GM19455 (cell line): ENCODE measurements around the gene HNRNPK.
A peak's percentile ranks its signal among the peaks of the same experiment; 100 is the strongest.

ENCODE experiments used
- ATAC-seq: cut with Tn5 transposase; IDR thresholded peaks from one replicate; pipeline ENCODE4 v1.9.1; 2021; ENCODE audit not compliant: unreplicated experiment

The HNRNPK gene

DNA sequence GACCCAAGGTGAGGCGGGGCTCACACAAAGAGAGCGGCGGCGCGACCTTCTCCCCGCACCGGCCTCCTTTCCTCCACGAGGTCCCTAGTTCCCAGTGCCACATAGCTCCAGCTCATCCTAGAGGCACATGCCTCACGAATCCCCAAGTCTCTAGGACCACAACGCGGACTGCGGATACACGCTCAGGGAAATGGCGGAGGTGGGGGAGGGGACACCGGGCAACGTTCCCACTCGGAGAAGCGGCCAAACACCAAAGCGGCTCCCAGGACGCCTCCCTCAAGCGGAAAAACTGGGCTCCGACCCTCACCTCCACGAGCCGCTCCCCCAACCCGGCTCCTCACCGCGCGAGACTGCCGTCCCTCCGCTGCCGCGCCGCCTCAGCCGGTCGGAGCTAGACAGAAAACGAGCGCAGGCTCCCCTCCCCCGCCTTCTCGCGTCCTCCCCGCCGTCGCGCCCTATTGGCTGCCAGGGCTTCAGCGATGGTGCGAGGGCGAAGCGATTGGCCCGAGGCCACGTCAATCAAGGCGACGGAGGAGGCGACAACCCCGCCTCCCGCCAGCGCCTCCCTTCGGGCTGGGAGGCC, at the start of gene HNRNPK:
Gene HNRNPK, minus strand, starts transcription at position 404 of the 583 bp plus-strand sequence. CDS start 1,963 bp downstream, outside the sequence.
- ATAC-seq = peak; percentile 81

DNA sequence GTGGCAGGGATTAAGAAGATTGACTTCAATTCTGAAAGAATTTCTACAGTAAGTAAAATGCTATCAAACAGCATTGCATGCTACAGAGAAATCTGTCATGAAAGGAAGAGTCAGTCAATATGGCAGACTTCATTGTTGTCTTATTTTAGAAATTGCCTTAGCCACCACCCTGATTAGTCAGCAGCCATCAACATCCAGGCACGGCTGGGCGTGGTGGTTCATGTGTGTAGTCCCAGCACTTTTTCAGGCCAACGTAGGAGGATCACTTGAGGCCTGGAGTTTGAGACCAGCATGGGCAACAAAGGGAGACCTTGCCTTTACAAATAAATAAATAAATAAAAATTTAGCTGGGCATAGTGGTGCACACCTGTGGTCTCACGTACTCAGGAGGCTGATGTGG, 47.2 kb upstream of the HNRNPK start:
- no peak for ATAC-seq

DNA sequence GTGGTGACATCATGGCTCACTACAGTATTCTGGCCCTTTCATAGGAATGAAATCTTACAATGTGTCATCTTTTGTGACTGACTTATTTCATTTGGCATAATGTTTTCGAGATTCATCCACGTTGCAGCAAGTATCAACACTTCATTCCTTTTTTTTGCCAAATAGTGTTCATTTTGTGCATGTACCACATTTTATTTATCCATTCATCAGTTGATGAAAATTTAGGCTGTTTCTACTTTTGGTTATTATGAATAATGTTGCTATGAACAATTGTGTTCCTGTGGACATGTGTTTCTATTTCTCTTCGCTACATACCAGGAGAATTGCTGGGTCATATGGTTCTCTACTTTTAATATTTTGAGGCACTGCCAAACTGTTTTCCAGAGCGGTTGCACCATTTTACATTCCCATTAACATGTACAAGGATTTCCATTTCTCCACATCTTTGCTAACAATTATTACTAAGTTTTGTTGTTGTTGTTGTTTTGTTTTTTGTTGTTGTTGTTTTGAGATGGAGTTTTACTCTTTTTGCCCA, 44.1 kb upstream of the HNRNPK start:
- ATAC-seq = no peak

DNA sequence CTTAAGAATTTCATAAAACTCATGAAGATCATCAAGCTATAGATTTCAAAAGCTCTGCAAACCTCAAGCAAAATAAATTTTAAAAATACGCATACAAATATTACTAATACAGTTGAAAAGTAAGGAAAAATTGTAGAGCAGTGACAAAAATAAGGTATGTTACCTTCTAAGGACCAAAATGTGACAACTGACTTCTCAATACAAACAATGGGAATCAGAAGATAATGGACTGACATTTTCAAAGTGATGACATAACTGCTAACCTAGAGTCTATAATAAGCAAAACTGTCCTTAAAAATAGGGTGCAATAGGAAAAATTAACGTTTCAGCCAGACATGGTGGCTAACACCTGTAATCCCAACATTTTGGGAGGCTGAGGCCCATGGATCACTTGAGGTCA, 27.6 kb upstream of the HNRNPK start:
- no peak for ATAC-seq

DNA sequence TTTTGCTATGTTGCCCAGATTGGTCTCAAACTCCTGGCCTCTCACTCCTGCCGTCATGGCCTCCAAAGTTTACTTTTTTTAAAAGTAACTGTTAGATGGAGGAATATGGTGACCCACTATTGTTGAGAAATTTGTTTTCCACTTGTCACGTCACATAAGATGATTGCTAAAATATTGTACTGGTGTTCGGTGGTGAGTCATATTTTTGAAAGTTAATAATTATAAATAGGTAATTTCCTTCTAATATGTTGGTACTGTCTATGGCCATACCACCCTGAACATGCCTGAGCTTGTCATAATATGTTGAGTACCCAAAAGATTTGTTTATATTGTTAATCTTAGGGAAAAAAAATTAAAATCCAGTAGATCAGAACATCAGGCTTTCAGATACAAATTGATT, 23.2 kb upstream of the HNRNPK start:
- ATAC-seq = no peak

DNA sequence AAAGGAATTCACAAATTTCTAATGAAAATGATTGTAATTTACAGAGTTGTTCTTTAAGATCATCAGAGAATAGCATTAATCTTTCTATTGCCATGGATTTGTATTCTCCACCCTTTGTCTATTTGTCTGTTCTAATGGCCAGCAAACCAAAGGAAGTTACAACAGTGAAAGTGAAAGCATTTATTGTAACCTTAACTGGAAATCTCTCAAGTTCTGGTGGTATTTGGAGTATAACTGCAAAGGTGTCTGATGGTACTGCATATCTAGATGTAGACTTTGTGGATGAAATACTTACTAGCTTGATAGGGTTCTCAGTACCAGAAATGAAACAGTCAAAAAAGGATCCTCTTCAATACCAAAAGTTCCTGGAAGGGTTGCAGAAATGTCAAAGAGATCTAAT, 22.3 kb upstream of the HNRNPK start:
- ATAC-seq = no peak

DNA sequence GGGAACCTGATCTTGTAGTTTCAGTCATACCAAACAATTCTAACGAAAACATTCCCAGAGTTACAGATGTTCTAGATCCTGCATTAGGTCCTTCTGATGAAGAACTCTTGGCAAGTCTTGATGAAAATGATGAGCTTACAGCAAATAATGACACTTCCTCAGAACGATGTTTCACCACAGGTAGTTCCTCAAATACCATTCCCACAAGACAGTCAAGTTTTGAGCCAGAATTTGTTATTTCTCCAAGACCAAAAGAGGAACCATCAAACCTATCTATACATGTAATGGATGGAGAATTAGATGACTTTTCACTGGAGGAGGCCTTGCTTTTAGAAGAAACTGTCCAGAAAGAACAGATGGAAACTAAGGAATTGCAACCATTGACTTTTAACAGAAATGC, 21.6 kb upstream of the HNRNPK start:
- no peak for ATAC-seq

DNA sequence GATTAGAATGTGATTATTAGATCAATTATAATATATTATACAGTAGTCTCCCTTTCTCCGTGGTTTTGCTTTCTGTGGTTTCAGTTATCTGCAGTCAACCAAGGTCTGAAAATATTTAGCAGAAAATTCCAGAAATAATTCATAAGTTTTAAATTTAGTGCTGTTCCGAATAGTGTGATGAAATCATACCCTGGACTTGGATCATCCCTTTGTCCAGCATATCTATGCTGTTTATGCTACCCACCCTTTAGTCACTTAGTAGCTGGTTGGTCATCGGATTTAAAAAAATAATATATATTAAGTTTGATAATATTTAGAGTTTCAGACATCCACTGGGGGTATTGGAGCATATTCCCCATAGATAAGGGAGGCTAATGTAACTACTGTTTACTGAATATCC, 20.2 kb upstream of the HNRNPK start:
- no peak for ATAC-seq

DNA sequence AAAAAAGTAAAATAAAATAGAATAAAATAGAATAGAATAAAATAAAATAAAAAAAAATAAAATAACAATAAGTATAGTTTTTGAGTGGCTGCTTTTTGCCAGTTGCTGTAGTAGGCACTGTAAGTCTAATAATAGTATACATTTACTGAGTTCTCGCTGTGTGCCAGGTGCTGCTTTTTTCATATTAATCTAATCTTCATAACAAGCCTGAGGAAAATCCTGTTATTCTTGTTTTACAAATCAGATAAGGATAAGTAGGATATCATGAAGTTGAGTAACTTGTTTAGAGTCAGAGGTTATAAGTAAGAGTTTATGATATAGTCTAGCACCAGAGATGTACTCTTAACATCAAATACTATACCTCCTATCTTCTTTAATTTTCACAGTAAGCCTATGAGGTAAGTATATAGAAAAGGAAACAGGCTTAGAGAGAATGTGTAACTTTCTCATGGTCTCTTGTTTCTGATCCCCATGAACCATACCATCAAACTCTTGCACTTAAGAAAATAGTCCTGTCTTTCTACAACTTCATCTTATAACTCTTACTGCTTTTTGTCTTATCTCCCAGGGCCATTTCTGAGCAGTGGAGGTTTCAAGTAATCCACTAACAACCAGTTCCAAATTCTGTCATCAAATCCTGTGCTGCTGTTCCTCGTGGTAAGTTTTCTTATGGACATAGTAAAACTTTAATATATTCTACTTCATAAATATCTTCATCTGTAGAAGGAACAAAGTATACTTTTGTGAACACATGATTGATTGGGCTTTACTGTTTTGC, 19.3 kb upstream of the HNRNPK start:
- ATAC-seq = no peak

DNA sequence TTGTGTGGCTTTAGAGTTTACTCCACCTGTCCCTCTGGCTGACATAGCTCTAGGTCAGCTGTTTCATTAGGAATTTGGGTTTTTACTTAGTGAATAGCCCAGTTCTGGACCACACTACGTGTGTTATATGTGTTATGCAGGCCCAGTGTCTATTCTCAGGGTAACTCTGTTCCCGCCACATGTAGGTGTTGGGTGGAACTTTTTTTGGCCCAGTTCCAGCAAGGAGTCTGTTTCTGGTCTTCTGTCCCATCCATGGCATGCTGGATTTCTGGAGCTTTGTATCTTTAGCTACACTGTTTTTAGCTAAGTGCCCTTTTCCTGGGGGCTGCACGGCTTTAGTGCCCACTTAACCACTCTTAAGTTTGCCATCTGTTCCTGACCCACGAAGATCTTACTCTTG, 16.1 kb upstream of the HNRNPK start:
- no peak for ATAC-seq

DNA sequence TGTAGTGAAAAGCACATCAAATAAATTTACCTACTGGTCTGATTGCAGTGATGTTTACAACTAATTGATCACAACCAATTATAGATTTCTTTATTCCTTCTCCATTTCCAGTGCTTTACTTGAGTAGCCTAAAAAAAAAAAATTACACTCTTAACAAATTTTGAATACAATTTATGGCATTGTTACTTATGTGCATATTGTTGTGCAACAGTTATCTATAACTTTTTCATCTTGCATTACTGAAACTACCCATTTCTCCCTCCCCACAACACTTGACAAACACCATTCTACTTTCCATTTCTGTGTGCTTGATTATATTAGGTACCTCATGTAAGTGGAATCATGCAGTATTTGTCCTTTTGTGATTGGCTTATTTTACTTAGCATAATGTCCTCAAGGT, 12.9 kb upstream of the HNRNPK start:
- ATAC-seq = no peak

DNA sequence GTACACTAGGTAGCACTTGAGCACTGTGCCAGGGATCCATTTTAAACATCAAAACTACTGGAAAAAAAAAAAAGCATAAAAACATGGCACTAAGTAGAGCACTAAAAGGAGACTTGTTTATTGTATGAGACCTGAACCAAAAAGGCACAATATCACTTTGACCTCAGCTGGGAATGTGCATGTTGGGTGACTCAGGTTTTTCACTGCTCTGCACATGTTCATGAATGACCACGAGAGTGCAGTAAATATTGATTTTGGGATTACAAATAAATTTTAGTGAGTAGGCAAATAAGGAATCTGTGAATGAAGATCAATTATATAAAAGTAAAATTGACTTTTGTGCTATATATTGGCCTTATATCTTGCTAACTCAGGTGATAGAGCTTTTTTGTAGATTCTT, 12.4 kb upstream of the HNRNPK start:
- ATAC-seq = no peak

DNA sequence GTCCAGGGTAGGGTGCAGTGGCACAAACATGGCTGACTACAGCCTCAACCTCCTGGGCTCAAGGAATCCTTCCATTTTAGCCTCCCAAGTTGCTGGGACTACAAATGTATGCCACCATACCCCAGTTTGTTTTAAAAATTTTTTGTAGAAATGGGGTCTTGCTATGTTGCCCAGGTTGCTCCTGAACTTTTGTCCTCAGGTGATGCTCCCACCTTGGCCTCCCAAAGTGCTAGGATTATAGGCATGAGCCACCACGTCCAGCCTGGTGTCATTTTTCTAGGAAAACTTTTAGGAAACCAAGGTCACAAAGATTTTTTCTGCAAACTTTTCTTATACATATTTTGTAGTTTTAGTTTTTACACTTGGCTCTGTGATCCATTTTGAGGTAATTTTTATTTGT, 11.3 kb upstream of the HNRNPK start:
- ATAC-seq = no peak

DNA sequence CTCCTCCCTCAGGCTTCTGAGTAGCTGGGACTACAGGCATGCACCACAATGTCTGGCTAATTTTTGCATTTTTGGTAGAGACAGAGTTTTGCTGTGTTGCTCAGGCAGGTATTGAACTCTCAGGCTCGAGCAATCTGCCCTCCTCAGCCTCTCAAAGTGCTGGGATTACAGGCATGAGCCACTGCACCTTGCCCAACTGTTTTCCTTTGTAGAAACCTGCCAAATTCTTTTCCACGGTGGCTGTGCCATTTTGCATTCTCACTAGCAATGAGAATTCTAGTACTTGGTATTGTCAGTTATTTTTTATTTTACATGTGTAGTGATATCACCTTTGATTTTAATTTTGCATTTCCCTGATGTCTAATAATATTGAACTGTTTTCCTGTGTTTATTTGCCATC, 8.4 kb upstream of the HNRNPK start:
- no peak for ATAC-seq

DNA sequence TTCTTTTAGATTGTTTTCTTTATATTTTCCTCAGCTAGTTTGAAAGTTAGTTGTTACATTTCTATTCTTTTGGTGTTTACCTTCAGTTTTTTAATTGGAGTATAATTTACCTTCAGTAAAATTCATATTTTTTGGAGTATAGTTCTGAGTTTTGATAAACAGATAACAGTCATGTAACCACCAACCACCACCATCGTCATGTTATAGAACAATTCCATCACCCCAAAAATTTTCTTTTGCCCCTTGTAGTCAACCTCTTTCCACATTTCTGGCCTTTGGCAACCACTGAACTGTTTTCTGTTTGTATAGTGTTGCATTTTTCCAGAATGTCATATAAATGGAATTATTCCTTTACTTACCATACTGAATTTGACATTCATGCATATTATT, 7.4 kb upstream of the HNRNPK start:
- ATAC-seq = no peak

DNA sequence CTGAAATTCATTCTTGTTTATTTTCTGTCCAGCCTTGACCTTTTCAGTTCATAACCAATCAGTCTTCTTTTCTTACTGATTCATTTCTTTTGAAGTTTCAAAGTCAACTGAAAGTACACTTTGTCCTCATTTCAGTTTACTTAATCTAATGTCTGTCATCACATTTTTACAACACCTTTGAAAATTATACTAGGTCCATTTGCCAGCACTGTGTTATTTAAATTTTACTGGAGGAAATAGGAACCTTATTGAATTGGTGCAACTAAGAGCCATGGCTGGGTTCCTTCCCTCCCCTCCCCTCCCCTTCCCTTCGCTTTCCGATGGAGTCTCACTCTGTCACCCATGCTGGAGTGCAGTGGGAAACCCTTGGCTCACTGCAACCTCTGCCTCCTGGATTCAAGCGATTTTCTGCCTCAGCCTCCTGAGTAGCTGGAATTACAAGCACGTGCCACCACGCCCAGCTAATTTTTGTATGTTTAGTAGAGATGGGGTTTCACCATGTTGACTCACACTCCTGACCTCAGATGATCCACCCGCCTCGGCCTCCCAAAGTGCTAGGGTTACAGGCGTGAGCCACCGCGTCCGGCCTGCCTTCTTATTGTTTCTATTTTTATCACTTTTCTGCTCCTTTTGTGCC, 6.9 kb upstream of the HNRNPK start:
- ATAC-seq = no peak

DNA sequence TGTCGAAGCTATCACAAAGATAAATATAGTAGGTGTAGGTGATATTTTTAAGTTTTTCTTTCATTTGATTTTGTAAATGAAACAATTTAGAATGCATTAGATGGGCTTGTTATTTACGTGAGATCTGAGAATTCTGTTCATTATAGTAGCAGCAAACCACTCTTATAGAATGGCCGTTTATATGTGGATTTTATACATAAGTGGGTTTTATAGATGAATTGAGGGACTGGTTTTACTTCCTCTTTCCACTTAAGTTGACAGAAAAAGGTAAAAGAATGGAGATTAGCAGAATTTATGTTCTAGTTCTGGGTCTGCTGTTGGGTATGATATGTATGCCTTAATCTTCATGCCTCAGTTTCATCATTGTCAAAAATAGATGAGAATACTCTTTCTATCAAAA, 6.2 kb upstream of the HNRNPK start:
- ATAC-seq = no peak

DNA sequence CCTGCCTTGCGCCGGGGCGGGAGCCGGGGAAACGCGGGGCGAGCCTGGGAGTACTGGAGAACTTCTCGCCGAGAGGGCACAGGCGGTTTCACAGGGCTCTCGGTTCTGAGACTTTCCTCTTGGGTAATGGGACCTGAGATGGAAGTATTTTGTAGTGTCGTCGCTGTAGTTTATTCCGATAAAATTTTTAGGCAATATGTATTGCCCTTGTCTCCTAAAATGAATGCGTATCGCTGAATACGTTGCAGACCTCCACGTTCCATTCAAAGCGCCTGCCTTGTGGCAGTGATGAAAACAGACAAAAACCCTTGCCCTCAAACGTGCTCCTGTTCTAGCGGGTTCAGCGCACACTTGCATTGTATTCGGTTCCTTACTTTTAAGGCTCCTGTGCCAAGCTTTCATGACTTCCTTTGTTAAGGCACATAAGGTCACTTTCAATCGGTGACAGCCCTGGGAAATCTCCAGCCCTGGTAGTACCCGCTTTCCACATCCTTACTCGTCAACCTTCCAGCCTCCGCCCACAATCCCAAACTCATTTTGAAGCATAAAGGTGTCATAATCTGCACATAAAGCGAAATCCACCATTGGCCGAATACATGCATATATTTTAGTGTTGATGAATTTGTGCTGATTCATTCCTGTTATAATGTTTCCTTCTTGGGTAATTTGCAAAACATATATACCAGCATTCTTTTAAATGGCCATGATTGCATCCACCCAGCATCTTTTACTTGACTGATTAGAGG, 1.3 kb upstream of the HNRNPK start:
- peak; percentile 22 for ATAC-seq

DNA sequence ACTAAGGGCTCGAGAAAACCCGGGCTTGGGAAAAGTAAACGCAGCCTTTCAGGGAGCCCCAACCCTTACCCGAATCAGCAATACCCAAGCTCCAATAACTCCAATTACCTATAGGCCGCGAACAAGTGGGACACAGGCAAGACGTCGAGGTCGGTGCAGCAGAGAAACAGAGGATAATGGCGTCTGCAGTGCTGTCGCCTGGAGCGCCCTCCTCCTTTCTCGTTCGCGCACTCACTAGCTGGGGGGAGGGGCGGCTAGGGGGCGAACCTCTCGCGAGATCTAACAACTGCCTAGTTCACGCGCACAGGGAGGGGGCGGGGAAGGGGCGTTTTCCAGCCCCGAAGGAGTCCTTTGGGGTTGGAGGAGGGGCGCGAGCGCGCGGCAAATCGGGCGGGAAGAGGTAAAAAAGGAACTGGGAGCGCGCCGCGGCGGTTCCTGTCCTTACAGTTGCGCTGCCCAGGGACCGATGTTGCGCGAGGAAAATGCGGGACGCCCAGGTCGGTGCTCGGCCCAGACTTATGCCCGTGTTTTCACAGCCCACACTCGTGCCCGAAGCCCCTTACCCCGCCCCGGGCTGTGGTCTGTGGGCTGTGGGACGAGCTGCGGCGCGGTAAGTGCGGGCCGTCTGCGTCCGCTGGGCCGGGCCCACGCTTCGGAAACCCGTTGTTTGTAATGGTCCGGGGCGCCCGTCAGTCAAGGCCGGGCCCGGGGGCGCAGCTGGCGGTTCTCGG, 545 bp upstream of the HNRNPK start, which contains the start of gene RMI1:
Gene RMI1, plus strand, starts transcription at position 411 of the 731 bp plus-strand sequence. CDS start 20,182 bp downstream, outside the sequence.
- ATAC-seq = peak; percentile 72

DNA sequence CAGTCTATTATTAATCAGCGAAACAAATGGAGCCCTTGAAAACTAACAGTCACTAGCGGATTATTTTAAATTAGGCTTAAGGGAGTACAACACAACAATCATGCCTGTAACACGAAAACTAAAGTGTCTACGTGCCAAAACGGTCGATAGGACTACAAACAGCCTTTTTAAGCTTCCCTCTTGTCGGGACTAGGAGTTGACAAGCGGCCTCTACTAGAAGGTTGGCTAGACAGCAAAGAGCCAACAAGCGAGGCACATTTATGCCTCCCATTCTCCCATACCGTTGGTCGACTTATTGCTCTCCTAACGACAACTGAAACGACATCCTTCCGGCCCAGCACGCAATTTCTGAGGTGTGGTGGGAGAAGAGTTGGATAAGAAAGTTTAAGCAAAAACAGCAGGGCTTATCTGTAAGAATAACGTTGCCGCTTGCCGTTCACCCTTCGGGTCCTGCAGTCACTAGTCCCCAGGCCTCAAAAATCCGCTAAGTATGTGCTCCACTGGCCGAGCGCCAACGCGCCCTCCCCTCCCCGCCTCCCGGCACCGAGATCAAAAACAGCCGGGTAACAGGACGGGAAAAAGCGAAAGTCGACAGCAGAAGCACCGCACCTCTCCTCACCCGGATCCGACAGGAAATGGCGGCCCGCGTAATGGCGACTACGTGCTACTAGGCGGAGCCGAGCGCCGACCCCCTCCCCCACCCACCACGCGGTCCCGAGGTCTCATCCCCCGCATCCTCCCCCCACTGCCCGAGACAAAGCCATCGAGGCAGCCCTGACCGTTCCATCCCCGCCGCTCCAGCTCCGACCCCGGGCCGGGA, 813 bp downstream of the HNRNPK start:
- ATAC-seq = peak; percentile 23
